ENCODE data around the gene MYLK4.

Gene MYLK4

GRCh38 chr6:2725364-2725988 is 25.2 kb downstream of the MYLK4 start:
- H3K9me3 ChIP-seq = no peaks in the 10 kb centered on the region
- DNase-seq = no peak
- no peaks in the 10 kb centered on the region for H3K4me1 ChIP-seq
- no peaks in the 10 kb centered on the region for H3K36me3 ChIP-seq
- TF ChIP-seq CTCF (IDR thresholded peaks at IDR 0.05; ENCODE audit: low read depth, low read length) = no peak
- H3K27me3 ChIP-seq = peaks cover 4% of the 10 kb centered on the region
- H3K4me3 ChIP-seq (ENCODE audit: low read depth, low read length) = no peak overlapping the region

- no peaks in the 10 kb centered on the region for H3K36me3 ChIP-seq
- no peak for DNase-seq
- H3K4me3 ChIP-seq (ENCODE audit: low read depth, low read length) = no peak overlapping the region
- no peak for TF ChIP-seq CTCF (IDR thresholded peaks at IDR 0.05; ENCODE audit: low read depth, low read length)
- peaks cover 5% of the 10 kb centered on the region for H3K27me3 ChIP-seq
- H3K9me3 ChIP-seq = no peaks in the 10 kb centered on the region
- H3K4me1 ChIP-seq = no peaks in the 10 kb centered on the region
These were observed 29.5 kb downstream of the MYLK4 start for GRCh38 chr6:2721219-2721618.

GRCh38 chr6:2719093-2719455 is 31.6 kb downstream of the MYLK4 start:
- no peaks in the 10 kb centered on the region for H3K4me1 ChIP-seq
- no peak overlapping the region for H3K4me3 ChIP-seq (ENCODE audit: low read depth, low read length)
- no peak for TF ChIP-seq CTCF (IDR thresholded peaks at IDR 0.05; ENCODE audit: low read depth, low read length)
- H3K9me3 ChIP-seq = no peaks in the 10 kb centered on the region
- DNase-seq = no peak
- peaks cover 5% of the 10 kb centered on the region for H3K27me3 ChIP-seq
- no peaks in the 10 kb centered on the region for H3K36me3 ChIP-seq

- Histone ChIP-seq H3K4me1 (no peaks in the 10 kb centered on the region), H3K27me3 (peaks cover 5% of the 10 kb centered on the region), H3K9me3 (no peaks in the 10 kb centered on the region), H3K36me3 (no peaks in the 10 kb centered on the region), H3K4me3 (ENCODE audit: low read depth, low read length) (no peak overlapping the region)
- no peak for DNase-seq
- TF ChIP-seq CTCF (IDR thresholded peaks at IDR 0.05; ENCODE audit: low read depth, low read length) = no peak
These were observed 32.2 kb downstream of the MYLK4 start for GRCh38 chr6:2718334-2719092.

GRCh38 chr6:2716936-2717700 is 33.6 kb downstream of the MYLK4 start:
- Histone ChIP-seq H3K27me3 (peaks cover 5% of the 10 kb centered on the region), H3K4me1 (no peaks in the 10 kb centered on the region), H3K9me3 (no peaks in the 10 kb centered on the region), H3K36me3 (no peaks in the 10 kb centered on the region), H3K4me3 (ENCODE audit: low read depth, low read length) (no peak overlapping the region)
- no peak for DNase-seq
- TF ChIP-seq CTCF (IDR thresholded peaks at IDR 0.05; ENCODE audit: low read depth, low read length) = no peak

Measured in BE2C (cell line).